CD4-positive, alpha-beta T cell treated with Interleukin-21 for 1 hour (primary cell): ENCODE results near the gene UNC5B.

ENCODE experiments used
- DNase-seq: peaks from one replicate; pipeline ENCODE4 v3.0.0-alpha.2; 2020

UNC5B gene

DNA sequence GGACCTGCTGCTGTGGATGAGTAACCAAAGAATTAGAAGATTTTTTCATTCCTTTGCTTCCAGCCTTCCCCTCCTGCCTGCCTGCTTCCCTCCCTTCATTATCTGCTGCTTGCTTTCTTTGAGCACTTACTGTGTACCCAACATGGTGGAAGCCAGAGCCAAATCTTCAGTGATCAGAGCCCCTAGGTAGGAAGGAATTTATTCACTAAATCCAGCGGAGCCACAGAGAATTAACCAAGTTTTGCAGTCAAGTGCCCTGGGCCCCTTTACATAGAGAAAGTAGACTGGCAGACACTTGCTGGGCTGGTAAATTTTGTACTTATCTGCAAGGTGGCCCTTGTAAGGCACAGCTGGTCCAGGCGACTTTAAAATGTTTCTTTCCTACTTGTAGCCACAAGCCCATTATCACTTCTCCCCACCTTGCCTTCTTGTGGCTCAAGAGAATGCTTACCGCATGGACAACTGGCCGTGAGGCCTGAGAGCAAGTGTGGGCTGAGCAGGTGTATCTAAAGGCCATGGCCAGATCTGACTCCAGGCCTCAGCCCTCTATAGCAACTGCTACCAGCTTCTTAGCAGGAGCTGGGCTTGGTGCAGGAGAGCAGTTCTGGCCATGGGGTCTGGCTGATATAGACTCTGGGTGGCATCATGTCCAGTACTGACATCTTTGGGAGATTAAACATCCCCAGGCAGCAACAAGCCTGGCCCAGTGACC is 11.1 kb downstream of the UNC5B start:
- DNase-seq, result no peak

DNA sequence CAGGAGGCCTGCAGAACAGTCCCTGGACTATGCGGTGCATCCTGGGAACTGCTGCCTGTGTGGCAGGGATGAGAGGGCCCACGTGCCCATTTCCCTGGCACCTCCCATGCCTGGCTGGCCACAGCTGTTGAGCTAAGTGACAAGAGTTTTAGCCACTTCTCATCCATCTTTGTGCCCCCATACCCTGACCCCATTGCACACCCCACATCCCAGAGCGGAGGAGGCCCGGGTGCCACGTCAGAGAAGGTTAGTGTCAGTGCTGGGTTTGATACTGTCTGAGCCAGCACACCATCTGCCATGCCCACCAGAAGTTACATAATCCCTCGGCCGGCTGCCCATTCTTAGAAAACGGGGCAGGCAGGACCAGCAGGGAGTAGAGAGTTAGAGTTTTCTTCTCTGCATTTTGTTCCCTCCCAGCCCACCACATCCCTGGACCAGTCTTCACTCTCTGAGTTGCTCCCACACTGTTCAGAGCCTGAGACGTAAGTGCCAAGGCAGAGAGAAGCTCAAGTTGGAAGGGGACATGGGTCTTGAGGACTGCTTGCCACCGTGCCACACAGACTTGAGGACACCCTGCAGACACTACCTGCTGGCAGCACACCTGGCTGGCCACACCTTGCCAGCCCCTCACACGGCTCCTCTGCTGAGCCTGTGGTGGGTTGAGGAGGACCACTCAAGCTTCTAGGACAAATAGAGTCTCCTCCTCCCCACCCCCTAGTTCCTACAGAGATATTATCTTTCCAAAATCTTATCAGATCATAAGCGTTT is 13.1 kb downstream of the UNC5B start:
- no peak for DNase-seq

GRCh38 chr10:71228875-71229675 is 16.7 kb downstream of the UNC5B start:
- DNase-seq, result no peak

GRCh38 chr10:71229726-71230655 is 17.6 kb downstream of the UNC5B start:
- no peak for DNase-seq

- DNase-seq, result no peak
Observed at GRCh38 chr10:71230656-71231025, 18.3 kb downstream of the UNC5B start.

GRCh38 chr10:71231206-71231605 is 18.8 kb downstream of the UNC5B start:
- no peak for DNase-seq

- no peak for DNase-seq
Observed at GRCh38 chr10:71232089-71232998, 20.0 kb downstream of the UNC5B start.

GRCh38 chr10:71233482-71233892 is 21.1 kb downstream of the UNC5B start:
- no peak for DNase-seq

DNA sequence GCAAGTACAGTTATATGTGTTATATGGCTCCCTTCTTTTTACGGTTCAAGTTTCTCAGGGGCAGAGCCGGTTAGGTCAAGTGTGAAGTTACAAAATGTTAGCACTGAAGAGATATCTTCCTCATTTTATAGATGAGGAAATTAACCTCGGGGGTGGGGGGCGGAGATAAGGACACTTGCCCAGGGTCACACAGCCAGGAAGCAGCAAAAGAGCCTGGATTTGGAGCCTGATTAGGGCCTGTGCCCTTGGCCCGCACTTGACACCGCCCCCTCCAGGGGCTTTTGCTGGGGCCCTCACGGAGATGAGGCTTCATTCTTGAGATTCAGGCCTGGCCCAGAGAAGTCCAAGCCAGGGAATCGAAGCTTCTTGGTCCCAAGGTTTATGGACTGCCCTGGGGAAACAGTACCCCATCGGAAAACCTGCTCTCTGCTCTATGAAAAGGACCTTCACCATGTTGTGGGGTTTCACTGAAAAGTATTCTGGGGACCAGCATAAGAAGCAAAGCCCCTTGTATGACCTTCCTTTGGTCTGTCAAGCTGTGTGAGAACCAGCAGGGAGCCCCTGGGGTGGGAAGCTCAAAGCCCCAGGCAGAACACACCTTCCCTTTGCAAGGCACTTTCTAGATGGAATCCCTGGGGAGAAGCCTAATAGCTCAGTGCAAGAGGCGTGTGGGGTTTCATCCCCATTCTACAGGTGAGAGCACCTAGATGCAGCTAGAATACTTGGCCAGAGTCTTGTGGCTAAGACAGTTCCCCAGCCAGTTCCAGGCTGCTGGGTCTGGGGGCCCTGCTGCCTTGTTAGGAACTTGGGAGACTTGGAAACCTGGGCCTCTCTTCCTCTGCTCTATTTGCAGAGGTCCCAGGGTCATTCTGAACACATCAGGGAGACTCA is 21.9 kb downstream of the UNC5B start:
- no peak for DNase-seq

GRCh38 chr10:71234970-71235685 is 22.8 kb downstream of the UNC5B start:
- DNase-seq, result no peak

DNA sequence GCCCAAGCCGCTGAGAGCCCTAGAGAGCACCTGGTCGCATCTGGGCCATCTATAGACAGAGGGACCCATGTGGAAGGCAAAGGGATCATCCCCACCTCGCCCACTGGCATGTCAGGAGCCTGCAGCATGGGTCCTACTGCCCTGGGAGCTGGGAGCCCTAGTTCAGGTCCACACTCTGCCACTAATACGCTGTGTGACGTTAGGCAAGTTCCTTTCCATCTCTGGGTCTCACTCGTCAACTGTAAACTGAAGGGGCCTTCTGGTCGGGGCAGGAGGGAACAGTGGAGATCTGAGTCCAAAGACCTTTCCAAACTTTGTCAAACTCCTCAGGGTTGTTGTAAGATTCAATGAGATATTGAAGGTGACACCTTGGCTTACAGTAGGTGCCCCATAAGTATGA is 23.4 kb downstream of the UNC5B start:
- DNase-seq, result no peak

DNA sequence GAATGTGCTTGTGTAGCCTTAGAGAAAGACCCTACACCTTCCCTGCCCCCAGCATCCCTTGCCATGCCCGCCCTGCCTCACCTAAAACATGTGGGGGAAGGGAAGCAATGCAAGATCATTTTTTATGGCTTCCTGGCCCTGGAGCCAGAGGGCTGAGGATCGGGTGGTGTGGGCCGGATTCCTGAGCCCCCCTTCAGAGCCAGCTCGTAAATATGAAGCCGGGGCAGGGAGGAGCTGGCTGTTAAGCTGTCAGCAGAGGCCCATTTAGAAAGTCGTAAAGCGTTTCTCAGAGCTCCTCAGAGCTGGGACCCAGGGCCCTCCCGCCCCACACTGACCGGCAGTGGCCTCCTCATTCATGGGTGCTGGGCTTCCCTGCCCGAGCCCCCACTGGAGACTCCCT is 23.9 kb downstream of the UNC5B start:
- no peak for DNase-seq

DNA sequence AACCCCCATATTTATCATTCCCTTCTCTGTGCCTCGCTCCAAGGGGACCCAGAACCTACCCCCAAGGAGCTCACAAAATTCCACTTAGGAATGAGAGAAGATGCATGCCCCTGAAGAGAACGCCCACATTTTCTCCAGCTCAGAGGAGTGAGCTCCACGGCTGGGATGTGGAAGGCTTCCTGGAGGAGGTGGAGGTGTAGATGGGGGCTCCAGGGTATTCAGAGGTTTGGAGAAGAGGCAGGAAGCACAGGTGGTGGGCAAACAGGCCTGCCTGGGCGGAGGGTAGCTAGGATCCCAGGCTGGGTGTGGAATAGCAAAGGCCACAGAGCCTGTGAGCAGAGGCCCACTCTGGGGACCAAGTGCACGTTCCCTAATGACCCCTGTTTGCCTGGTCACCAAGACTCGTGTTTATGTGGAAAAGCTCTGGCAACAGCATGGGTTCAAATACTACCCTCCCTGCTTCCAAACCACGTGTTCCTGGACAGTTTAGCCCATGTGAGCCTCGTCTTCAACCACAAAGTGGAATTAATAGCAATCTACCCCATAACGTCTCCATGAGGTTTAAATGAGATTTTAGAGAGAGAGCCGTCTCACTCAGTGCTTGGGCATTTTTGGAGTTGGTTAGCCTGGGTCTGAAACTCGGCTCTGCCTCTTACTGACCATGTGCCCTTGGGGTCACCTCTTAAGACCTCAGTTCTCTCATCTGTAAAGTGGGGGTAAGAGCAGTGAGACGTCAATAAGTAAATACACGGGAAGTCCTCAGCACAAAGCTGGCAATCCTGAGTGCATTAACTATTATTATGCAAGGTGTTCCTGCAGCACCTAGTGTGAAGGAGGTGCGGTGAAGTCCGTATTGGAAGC is 24.7 kb downstream of the UNC5B start:
- no peak for DNase-seq

GRCh38 chr10:71237843-71238623 is 25.7 kb downstream of the UNC5B start:
- no peak for DNase-seq

DNA sequence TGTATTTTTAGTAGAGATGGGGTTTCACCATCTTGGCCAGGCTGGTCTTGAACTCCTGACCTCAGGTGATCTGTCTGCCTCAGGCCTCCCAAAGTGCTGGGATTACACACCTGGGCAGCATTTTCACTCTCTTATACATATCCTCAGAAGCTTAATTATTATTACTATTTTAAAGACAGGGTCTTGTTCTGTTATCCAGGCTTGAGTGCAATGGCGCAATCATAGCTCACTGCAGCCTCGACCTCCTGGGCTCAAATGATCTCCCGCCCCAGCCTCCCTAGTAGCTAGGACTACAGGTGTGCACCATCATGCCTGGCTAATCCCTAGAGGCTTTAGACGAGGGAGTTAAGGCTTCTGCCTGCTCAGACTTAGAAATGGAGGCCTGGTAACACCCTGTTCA is 26.3 kb downstream of the UNC5B start:
- no peak for DNase-seq

GRCh38 chr10:71239131-71239915 is 27.0 kb downstream of the UNC5B start:
- DNase-seq, result no peak
